Aorta (tissue), 5 donors: ENCODE measurements around the gene IL1RAPL1. TPM values are rescaled to one million over a fixed set of nuclear protein-coding genes. Genes with fewer than 3 reads are reported as not detected.

ENCODE experiments used
- ATAC-seq: fragments of 200-7000 bp; cut with Tn5 transposase; one replicate; pipeline ENCODE4 v1.9.1; 2022; ENCODE audit warnings: moderate library complexity; ENCODE audit not compliant: low FRiP score
- DNase-seq, 2 donors: peaks; one replicate each; pipeline ENCODE4 v3.0.0-alpha.2; 2020
- H3K27ac ChIP-seq, 2 donors: one replicate each; pipeline ENCODE4 v1.5.1; 2013; ENCODE audit warnings: low read length in 2 of 2, mild to moderate bottlenecking in 2 of 2, moderate library complexity in 2 of 2, control low read depth in 1 of 2, inconsistent platforms in 1 of 2, low read depth in 1 of 2
- H3K27me3 ChIP-seq, 2 donors: one replicate each; pipeline ENCODE4 v1.6.1; 2013; ENCODE audit warnings: control low read depth in 1 of 2, low read length in 1 of 2, mild to moderate bottlenecking in 1 of 2, moderate library complexity in 1 of 2; ENCODE audit not compliant: insufficient read depth in 2 of 2, control insufficient read depth in 1 of 2
- H3K36me3 ChIP-seq, 2 donors: one replicate each; pipeline ENCODE4 v1.6.1; 2013; ENCODE audit warnings: control low read depth in 1 of 2, low read length in 1 of 2, mild to moderate bottlenecking in 1 of 2; ENCODE audit not compliant: insufficient read depth in 2 of 2, control insufficient read depth in 1 of 2
- H3K4me1 ChIP-seq, 2 donors: one replicate each; pipeline ENCODE4 v1.6.1; 2013; ENCODE audit warnings: low read length in 2 of 2, control low read depth in 1 of 2, mild to moderate bottlenecking in 1 of 2, moderate library complexity in 1 of 2; ENCODE audit not compliant: insufficient read depth in 2 of 2, control insufficient read depth in 1 of 2
- H3K4me3 ChIP-seq, 2 donors: one replicate each; pipeline ENCODE4 v1.5.1; 2013; ENCODE audit warnings: low read length in 2 of 2, control low read depth in 1 of 2, mild to moderate bottlenecking in 1 of 2
- H3K9me3 ChIP-seq: one replicate; pipeline ENCODE4 v1.6.1; 2013; ENCODE audit warnings: mild to moderate bottlenecking, low read length; ENCODE audit not compliant: control insufficient read depth
- WGBS, 2 donors: extraction: QIAGEN DNeasy Blood & Tissue Kit; methylation state at CpG; one replicate each; pipeline ENCODE4 v1.1.7; 2013; 5-methylcytosine and 5-hydroxymethylcytosine counted together
- intact Hi-C, 2 donors: fragments of 100-400 bp; cut with DNase I; formaldehyde crosslinking; loops; one replicate each; pipeline versions ENCODE4 v1.14.2 to v1.15.0; 2022
- microRNA-seq, 2 donors: library from miRNA; unstranded; fragments of <30 nt; microRNA quantifications; one replicate each; pipeline ENCODE4 v1.2.0, GENCODE V29; 2020
- polyA plus RNA-seq, 2 donors: library from polyadenylated mRNA; stranded (reverse); fragments of 200-250 nt; gene quantifications; one replicate each; pipeline ENCODE4 v1.2.3, GENCODE V29; 2013
- total RNA-seq, 2 donors: library from RNA; stranded (reverse); fragmentation: NEBNext Ultra II Directional; extraction: Animal tissue kit (Norgen Biotek cat#: 25700); gene quantifications; one replicate each; pipeline ENCODE4 v1.2.1, GENCODE V29; 2021
- donor health status: healthy with polysubstance abuse.
- donor health status: Bipolar disorder and iron deficiency.
- donor health status: DM: no; HTN: no; CAD: no.
- donor health status: DM: no; HTN: no; CAD: no.
- donor health status: DM: yes; HTN: yes; CAD: no.

The IL1RAPL1 gene
- total and polyA plus RNA-seq, 4 donors: 0.24 to 0.26 TPM; not detected in 2

DNA sequence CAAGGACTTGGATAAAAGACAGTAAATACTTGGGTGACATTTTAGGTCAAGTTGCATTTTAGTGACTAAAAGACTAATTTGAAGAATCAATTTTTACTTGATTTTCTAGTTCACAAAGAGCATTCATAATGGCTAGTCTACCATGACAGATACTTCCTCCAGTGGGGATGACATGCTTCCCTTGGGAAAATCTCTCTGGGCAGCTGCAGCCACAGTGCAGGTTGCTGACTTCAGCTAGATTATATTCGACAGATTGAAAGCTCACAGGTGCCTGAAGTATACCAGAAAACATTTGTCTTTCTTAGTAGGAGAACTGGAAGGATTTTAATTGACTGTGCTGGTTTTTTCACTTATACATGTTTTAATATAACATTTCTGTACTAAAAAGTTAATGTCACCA lies 1418.6 kb downstream of the IL1RAPL1 start:
- no peaks in the 10 kb centered on the region for H3K36me3 ChIP-seq
- DNase-seq: no peak
- 38 to 42% methylated on average over 1 of the region's 1 CpG for WGBS, 2 donors
- H3K4me3 ChIP-seq: no peak overlapping the region
- no peak for ATAC-seq
- no peaks in the 10 kb centered on the region for H3K4me1 ChIP-seq
- intact Hi-C loops: no loop called here
- no peaks in the 10 kb centered on the region for H3K9me3 ChIP-seq
- no peaks in the 10 kb centered on the region for H3K27me3 ChIP-seq
- H3K27ac ChIP-seq: no peak overlapping the region

Small RNA genes lying within 50 kb of the gene (microRNA-seq; reads per million reads assigned to microRNA genes)
- gene MIR4666B: 0 reads per million in 2 donors
